Prostate gland (tissue), 2 donors: ENCODE data around the gene GTF2IRD1.
"Not testable (repeated sequence)": the region's sequence is repeated elsewhere in the genome, so short reads cannot be mapped to it uniquely, and the experiment has no call there.

Experiments
- CTCF ChIP-seq, 4 experiments: fragments of 200-600 bp in 2 of 4; fragments of 450-650 bp in 2 of 4; sonication (generic) in 2 of 4; IDR thresholded peaks; 1 replicate in 3 of 4; 2 replicates in 1 of 4; pipeline ENCODE4 v1.5.1; 2016 to 2019; ENCODE audit warnings: antibody characterized with exemption in 4 of 4, mild to moderate bottlenecking in 2 of 4, moderate library complexity in 2 of 4
- POLR2A ChIP-seq: fragments of 450-650 bp; IDR thresholded peaks from one replicate; pipeline ENCODE4 v1.6.1; 2016; ENCODE audit warnings: antibody characterized with exemption, mild to moderate bottlenecking
- POLR2AphosphoS5 ChIP-seq: sonication (generic); formaldehyde crosslinking; IDR thresholded peaks from one replicate; pipeline ENCODE4 v1.6.1; 2017; ENCODE audit warnings: antibody characterized with exemption

- TF ChIP-seq POLR2A; CTCF (IDR thresholded peaks at IDR 0.05); POLR2AphosphoS5: not testable (repeated sequence)
Measured at GRCh38 chr7:74440143-74440542, 13.6 kb upstream of the GTF2IRD1 start.
